Activated naive CD4-positive, alpha-beta T cell treated with Interleukin-2 at 50 U/mL for 16 hours (primary cell): ENCODE results near the gene SEMA4C.

Experiments
- DNase-seq: peaks from one replicate; pipeline ENCODE4 v3.0.0-alpha.2; 2020

The SEMA4C gene

GRCh38 chr2:96839293-96839874 is 30.5 kb downstream of the SEMA4C start:
- peak; percentile 82 for DNase-seq

- DNase-seq = no peak
These were observed 31.3 kb downstream of the SEMA4C start for GRCh38 chr2:96838345-96839292.

- no peak for DNase-seq
These were observed 32.3 kb downstream of the SEMA4C start for GRCh38 chr2:96837575-96837974.

GRCh38 chr2:96835830-96836229 is 34.0 kb downstream of the SEMA4C start:
- no peak for DNase-seq

- no peak for DNase-seq
These were observed 36.9 kb downstream of the SEMA4C start for GRCh38 chr2:96832754-96833507.

GRCh38 chr2:96832408-96832753 is 37.5 kb downstream of the SEMA4C start:
- DNase-seq = no peak

GRCh38 chr2:96831679-96832078 is 38.2 kb downstream of the SEMA4C start:
- DNase-seq = no peak

- DNase-seq = no peak
These were observed 39.8 kb downstream of the SEMA4C start for GRCh38 chr2:96830044-96830562.

GRCh38 chr2:96828874-96829273 is 41.0 kb downstream of the SEMA4C start:
- DNase-seq = no peak

- DNase-seq = no peak
These were observed 41.4 kb downstream of the SEMA4C start for GRCh38 chr2:96828436-96828835.

GRCh38 chr2:96826546-96827278 is 43.2 kb downstream of the SEMA4C start:
- DNase-seq = no peak

- DNase-seq = no peak
These were observed 44.8 kb downstream of the SEMA4C start for GRCh38 chr2:96825057-96825456.

GRCh38 chr2:96824079-96824870 is 45.6 kb downstream of the SEMA4C start:
- no peak for DNase-seq

GRCh38 chr2:96823198-96823597 is 46.7 kb downstream of the SEMA4C start:
- DNase-seq = no peak

GRCh38 chr2:96822786-96823185 is 47.1 kb downstream of the SEMA4C start:
- no peak for DNase-seq

- DNase-seq = no peak
These were observed 48.7 kb downstream of the SEMA4C start for GRCh38 chr2:96821113-96821675.

GRCh38 chr2:96819876-96820511 is 49.9 kb downstream of the SEMA4C start:
- no peak for DNase-seq

- DNase-seq = no peak
These were observed 50.6 kb downstream of the SEMA4C start for GRCh38 chr2:96819128-96819875.

GRCh38 chr2:96817882-96818281 is 52.0 kb downstream of the SEMA4C start:
- no peak for DNase-seq
